GM12892 (cell line): ENCODE results near the gene HS1BP3.
A peak's percentile ranks its signal among the peaks of the same experiment; 100 is the strongest.

Experiments
- DNase-seq: peaks from one replicate; pipeline ENCODE4 v3.0.0; 2011; ENCODE audit not compliant: insufficient read length
- FAIRE-seq: peaks from 2 replicates; lab custom pipeline; 2011; peaks lifted over from hg19 to GRCh38; lab: Jason Lieb, UNC
- POLR2A ChIP-seq: IDR thresholded peaks from 2 replicates; pipeline ENCODE4 v1.6.1; 2011; ENCODE audit warnings: low read depth, low read length, control low read depth
- POLR2AphosphoS5 ChIP-seq: IDR thresholded peaks from 2 replicates; pipeline ENCODE4 v1.6.1; 2011; ENCODE audit warnings: low read depth, low read length, control low read depth
- TAF1 ChIP-seq: IDR thresholded peaks from 2 replicates; pipeline ENCODE4 v1.6.1; 2011; ENCODE audit warnings: low read depth, mild to moderate bottlenecking, control low read depth, low read length, borderline replicate concordance

HS1BP3 gene

DNA sequence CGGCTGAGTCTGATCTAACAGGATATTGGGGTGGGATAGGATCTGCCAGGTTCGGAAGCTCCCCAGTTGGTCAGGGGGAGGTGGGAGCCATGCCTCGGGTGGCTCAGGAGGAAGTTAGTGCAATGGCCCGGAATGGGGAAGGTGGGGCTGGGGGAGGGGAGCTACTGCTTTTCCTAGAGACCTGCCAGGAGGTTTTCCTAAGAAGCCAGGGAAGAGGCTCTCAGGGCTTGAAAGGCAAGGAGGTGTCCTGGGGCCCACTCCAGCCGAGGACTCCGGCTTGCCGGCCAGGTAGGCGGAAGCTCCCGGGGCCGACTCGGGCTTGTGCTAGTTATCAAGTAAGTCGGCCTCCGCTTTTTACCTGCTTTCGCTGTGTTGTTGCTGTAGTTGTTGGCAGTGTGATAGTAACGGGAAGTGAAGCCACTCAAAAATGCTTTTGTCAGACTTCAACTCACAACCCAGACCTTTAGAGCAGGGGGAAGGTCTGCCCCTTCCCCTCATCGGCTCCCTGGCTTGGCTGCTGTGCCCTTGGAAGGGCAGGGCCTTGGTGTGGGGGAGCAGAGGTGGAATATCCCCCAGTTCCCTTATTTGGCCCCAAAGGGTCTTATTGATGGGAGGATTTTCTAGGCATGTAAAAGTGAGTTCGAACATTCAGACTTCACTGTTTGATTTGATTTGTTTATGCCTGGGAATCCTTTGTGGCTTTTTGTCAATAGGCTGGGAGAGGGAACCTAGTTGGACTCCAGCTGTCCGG lies 21.5 kb upstream of the HS1BP3 start:
- no peak for DNase-seq
- TF ChIP-seq POLR2A (no peak), POLR2AphosphoS5 (no peak), TAF1 (no peak)
- no peak for FAIRE-seq

DNA sequence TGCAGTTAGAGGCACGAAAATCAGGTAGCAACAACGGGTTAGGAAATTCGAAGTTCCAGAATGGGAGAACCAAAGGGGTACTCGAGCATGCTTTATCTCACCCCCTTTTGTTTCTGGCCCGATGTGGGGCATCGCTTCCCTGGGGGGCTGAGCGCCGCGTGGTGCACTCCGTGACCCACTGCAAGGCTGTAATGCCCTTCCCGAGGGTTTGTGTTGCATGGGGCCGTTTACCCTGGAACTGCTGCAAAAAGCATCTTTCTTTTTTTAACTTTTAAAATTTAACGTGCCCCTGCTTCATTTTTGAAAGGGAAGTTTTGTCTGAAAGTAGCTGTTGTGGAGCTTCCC lies 20.8 kb upstream of the HS1BP3 start:
- DNase-seq = no peak
- TF ChIP-seq TAF1 (no peak), POLR2A (no peak), POLR2AphosphoS5 (no peak)
- FAIRE-seq = no peak

DNA sequence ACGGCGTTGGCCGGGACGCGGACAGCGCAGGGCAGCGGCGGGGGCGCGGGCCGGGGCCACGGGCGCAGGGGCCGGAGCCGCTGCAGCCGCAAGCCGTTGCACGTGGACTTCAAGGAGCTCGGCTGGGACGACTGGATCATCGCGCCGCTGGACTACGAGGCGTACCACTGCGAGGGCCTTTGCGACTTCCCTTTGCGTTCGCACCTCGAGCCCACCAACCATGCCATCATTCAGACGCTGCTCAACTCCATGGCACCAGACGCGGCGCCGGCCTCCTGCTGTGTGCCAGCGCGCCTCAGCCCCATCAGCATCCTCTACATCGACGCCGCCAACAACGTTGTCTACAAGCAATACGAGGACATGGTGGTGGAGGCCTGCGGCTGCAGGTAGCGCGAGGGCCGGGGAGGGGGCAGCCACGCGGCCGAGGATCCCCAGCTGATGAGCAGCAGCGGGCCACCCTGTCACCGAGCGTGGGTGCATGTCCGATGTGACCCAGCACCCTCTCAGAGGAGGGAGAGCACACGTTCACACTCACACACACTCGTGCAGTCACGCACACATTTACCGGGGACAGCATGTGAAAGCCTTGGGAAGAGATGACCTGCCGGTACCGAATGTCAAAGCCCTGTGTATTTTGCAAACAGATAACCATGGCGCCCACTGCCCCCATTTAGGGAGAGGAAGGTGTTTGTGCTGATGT lies 20.3 kb upstream of the HS1BP3 start:
- FAIRE-seq (no peak), DNase-seq (no peak)
- TF ChIP-seq POLR2AphosphoS5 (no peak), POLR2A (no peak), TAF1 (no peak)

DNA sequence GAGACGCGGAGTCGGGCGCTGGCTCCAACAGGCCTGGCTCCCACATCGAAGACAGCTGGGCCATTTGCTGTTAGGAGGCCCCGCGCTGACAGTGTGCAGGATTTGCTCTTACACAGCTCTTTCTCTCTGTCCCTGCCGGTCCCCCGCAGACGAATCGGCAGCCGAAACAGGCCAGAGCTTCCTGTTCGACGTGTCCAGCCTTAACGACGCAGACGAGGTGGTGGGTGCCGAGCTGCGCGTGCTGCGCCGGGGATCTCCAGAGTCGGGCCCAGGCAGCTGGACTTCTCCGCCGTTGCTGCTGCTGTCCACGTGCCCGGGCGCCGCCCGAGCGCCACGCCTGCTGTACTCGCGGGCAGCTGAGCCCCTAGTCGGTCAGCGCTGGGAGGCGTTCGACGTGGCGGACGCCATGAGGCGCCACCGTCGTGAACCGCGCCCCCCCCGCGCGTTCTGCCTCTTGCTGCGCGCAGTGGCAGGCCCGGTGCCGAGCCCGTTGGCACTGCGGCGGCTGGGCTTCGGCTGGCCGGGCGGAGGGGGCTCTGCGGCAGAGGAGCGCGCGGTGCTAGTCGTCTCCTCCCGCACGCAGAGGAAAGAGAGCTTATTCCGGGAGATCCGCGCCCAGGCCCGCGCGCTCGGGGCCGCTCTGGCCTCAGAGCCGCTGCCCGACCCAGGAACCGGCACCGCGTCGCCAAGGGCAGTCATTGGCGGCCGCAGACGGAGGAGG lies 19.6 kb upstream of the HS1BP3 start:
- DNase-seq = no peak

DNA sequence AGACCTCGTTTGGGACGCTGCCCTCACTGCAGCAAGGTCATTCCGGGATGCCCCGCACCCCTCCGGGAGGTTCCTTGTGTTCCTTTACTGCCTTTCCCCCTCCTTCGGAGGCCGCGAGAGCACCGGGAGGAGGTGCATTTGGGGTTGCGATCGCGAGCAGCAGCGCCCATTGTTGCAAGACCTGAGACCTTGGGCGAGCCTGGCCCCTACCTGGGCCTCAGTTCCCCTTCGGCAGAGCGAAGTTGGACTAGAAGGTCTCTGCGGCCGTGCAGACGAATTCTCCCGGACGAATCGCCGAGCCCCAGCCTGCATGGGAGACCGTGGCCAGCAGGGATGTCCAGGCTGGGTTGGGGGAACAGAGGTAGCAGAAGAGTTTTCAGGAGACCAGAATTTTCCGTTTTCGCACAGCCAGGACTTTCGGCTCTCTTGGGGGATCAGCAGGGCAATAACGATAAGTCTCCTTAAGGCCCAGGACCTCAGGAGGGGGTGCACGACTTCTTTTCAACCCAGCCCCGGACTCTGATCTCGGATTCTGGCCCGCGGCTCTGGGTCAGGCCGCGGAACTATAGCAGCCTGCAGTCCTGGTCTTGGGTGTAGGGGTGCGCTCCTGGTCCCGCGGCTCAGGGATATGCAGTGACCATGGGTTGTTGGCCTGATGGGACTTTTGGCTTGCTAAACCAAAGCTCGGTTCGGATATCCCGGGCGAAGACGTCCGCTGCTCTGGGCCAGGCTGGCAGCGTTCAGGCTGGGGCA lies 18.8 kb upstream of the HS1BP3 start:
- TF ChIP-seq POLR2A (no peak), POLR2AphosphoS5 (no peak), TAF1 (no peak)
- no peak for FAIRE-seq
- DNase-seq = no peak

More for the DNA sequence above, 19.6 kb upstream of the HS1BP3 start:
- TF ChIP-seq POLR2A = no peak
- no peak for TF ChIP-seq POLR2AphosphoS5
- no peak for TF ChIP-seq TAF1
- FAIRE-seq = no peak

DNA sequence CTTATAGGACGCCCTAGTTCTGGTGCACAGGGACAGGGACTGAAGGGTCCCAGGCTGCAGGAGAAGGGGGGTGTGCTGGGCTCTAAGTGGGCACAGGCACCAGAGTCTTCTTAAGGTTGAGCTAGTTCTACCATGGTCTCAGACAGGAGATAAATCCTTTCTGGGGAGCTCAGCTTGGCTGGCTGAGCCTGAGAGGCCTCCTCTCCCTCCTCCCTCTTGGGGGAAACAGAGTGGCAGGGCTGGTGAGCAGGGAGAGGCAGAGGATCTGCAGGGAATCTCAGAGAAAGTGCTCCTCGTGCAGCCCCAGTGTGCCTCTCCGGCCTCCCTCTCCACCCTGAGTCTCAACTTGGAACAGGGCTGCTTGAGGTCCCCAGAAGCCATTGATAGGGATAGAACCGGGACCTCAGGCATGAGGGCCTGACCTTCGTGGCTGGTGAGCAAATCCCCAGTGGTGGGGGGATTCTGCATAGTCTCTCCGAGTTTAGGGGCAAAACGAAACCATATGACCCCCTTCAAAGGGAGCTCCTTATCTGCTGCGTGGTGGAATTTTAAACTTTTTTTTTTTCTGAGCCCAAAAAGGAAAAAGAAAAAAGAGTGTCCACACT lies 18.1 kb upstream of the HS1BP3 start:
- TF ChIP-seq POLR2A = no peak
- TF ChIP-seq TAF1 = no peak
- TF ChIP-seq POLR2AphosphoS5 = no peak
- no peak for DNase-seq
- FAIRE-seq = no peak

DNA sequence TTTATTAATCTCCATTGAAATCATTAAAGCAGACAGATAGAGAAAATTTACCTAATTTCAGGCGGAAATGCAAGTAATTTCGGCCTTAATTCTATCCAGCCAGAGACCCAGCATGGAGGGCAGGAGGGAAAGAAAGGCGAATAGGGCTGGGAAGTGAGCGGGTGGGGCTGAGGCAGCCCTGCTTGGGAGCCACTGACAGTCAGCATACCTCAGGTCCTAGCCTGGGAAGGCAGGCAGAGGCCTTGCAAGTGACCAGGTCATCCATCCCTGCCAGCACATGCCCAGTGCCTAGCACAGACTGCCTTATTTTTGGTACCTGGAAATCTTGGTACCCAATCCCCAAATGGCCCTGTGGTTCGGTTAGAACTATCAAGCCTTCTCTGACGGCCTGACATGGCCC lies 17.6 kb upstream of the HS1BP3 start:
- FAIRE-seq (peak; percentile 9), DNase-seq (no peak)
- TF ChIP-seq POLR2A (no peak), TAF1 (no peak), POLR2AphosphoS5 (no peak)

DNA sequence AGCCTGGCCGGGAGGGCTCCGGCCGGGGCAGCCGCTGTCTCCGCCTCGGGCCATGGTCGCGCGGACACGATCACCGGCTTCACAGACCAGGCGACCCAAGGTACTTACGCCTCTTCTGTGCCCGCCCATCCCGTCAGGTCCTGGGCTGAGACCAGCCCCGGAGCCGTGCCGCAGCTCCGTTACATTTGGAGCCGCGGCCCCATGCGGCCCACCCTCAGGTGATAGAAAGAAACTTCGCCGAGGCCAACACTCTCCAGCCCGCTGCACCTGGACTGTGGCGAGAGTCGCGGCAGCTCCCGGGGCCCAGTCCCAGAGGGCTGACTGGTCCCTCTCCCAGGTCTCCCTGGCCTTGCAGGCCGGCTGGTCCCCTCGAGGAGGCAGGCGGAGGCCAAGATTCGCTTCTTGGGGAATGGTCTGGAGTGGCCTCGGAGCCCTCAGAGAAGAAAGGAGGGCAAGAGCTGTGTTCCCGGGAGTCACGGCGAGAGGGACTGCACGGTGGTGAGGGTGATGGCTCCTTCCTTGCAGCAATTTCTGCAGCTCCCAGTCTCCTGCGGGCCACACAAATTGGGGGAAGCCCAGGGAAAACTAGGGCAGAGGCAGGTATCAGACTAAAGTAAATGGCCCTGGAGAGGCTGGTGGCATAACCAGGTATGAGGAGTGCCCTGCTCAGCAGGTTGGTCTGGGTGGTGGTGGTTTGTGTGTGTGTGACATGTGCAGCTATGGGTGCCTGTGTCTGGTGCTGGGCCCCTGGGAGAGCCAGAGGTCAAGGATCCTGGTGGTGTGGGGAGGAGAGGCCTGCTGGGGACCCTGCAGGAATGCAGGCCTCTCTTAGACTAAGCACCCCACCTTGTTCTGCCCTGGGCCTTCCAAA lies 16.9 kb upstream of the HS1BP3 start:
- FAIRE-seq (no peak), DNase-seq (no peak)
- TF ChIP-seq POLR2AphosphoS5 = no peak
- no peak for TF ChIP-seq TAF1
- TF ChIP-seq POLR2A = no peak

- DNase-seq = no peak
- no peak for TF ChIP-seq POLR2A
- TF ChIP-seq POLR2AphosphoS5 = no peak
- TF ChIP-seq TAF1 = no peak
- no peak for FAIRE-seq
Measured at GRCh38 chr2:20667151-20667530, 16.2 kb upstream of the HS1BP3 start.
